IMR-90 (cell line): ENCODE data around the gene DNAJB2. TPM values are rescaled to one million over a fixed set of nuclear protein-coding genes. Genes with fewer than 3 reads are reported as not detected.
A peak's percentile ranks its signal among the peaks of the same experiment; 100 is the strongest.

Experiments
- ATAC-seq: fragments of 200-7000 bp; cut with Tn5 transposase; 2 replicates; pipeline ENCODE4 v1.9.1; 2020; ENCODE audit warnings: low read depth, mild to moderate bottlenecking, moderate library complexity
- BruUV-seq: library from RNA; stranded (reverse); fragments of 400-500 nt; replicated peaks from 2 replicates; lab custom pipeline; 2021; lab: Mats Ljungman, UMichigan
- CTCF ChIA-PET: fragments of 300-600 bp; formaldehyde crosslinking; extraction: SDS; loops from one replicate; lab custom pipeline; 2021; ENCODE audit warnings: antibody characterized with exemption; lab: Yijun Ruan, JAX
- POLR2A ChIA-PET: fragments of 300-600 bp; sonication (Branson Sonifier 250); formaldehyde crosslinking; loops from one replicate; lab custom pipeline; 2022; ENCODE audit warnings: antibody characterized with exemption; ENCODE audit not compliant: unreplicated experiment; lab: Charles Lee
- DNase-seq: peaks from one replicate; pipeline ENCODE4 v3.0.0; 2013
- H2AFZ ChIP-seq: replicated peaks from 2 replicates; pipeline ENCODE3; 2013; ENCODE audit warnings: low read length, mild to moderate bottlenecking; ENCODE audit not compliant: poor library complexity
- H2AK5ac ChIP-seq: 2 replicates; pipeline ENCODE4 v1.6.1; 2013; ENCODE audit warnings: low read depth, low read length, inconsistent platforms
- H2AK9ac ChIP-seq: replicated peaks from 2 replicates; pipeline ENCODE3; 2013; ENCODE audit warnings: mild to moderate bottlenecking, low read depth, low read length, moderate library complexity; ENCODE audit not compliant: poor library complexity
- H2BK120ac ChIP-seq: 2 replicates; pipeline ENCODE4 v1.6.1; 2013; ENCODE audit warnings: low read depth, low read length, inconsistent platforms
- H2BK15ac ChIP-seq: 3 replicates; pipeline ENCODE4 v1.6.1; 2013; ENCODE audit warnings: low read depth, low read length, inconsistent platforms
- H2BK20ac ChIP-seq: 2 replicates; pipeline ENCODE4 v1.6.1; 2013; ENCODE audit warnings: low read depth, mild to moderate bottlenecking, inconsistent platforms, low read length, moderate library complexity
- H2BK5ac ChIP-seq: 2 replicates; pipeline ENCODE4 v1.6.1; 2013; ENCODE audit warnings: mild to moderate bottlenecking, low read depth, low read length, inconsistent platforms; ENCODE audit not compliant: poor library complexity, severe bottlenecking
- H3K14ac ChIP-seq: replicated peaks from 2 replicates; pipeline ENCODE4 v1.6.1; 2013; ENCODE audit warnings: low read depth, low read length, inconsistent platforms
- H3K18ac ChIP-seq: 2 replicates; pipeline ENCODE4 v1.6.1; 2013; ENCODE audit warnings: low read depth, low read length, control low read depth
- H3K23ac ChIP-seq: 2 replicates; pipeline ENCODE4 v1.6.1; 2013; ENCODE audit warnings: low read depth, low read length, inconsistent platforms
- H3K27ac ChIP-seq: 2 replicates; pipeline ENCODE4 v1.5.1; 2013; ENCODE audit warnings: mild to moderate bottlenecking, control low read depth, low read length; ENCODE audit not compliant: insufficient read depth
- H3K27me3 ChIP-seq: 2 replicates; pipeline ENCODE4 v1.6.1; 2013; ENCODE audit warnings: low read length; ENCODE audit not compliant: control insufficient read depth, insufficient read depth
- H3K36me3 ChIP-seq: 2 replicates; pipeline ENCODE4 v1.6.1; 2013; ENCODE audit warnings: low read length, mixed read lengths; ENCODE audit not compliant: control insufficient read depth, insufficient read depth
- H3K4ac ChIP-seq: 2 replicates; pipeline ENCODE4 v1.6.1; 2013; ENCODE audit warnings: low read depth, low read length, inconsistent platforms
- H3K4me1 ChIP-seq: 2 replicates; pipeline ENCODE4 v1.6.1; 2013; ENCODE audit warnings: low read length, mixed read lengths; ENCODE audit not compliant: control insufficient read depth, insufficient read depth
- H3K4me2 ChIP-seq: 2 replicates; pipeline ENCODE4 v1.6.1; 2013; ENCODE audit warnings: low read depth, mild to moderate bottlenecking, control low read depth, low read length, moderate library complexity
- H3K4me3 ChIP-seq: 2 replicates; pipeline ENCODE4 v1.5.1; 2013; ENCODE audit warnings: low read depth, mild to moderate bottlenecking, control low read depth, low read length, moderate library complexity; ENCODE audit not compliant: insufficient read depth
- H3K56ac ChIP-seq: 2 replicates; pipeline ENCODE4 v1.6.1; 2013; ENCODE audit warnings: low read length, inconsistent platforms; ENCODE audit not compliant: insufficient read depth; ENCODE audit errors: extremely low read depth
- H3K79me1 ChIP-seq, 2 experiments: 2 replicates each; pipeline ENCODE4 v1.6.1; 2013; ENCODE audit warnings: low read length in 2 of 2, inconsistent platforms in 1 of 2, low read depth in 1 of 2
- H3K9ac ChIP-seq: 2 replicates; pipeline ENCODE4 v1.6.1; 2013; ENCODE audit warnings: low read depth, low read length, control low read depth
- H3K9me1 ChIP-seq: 2 replicates; pipeline ENCODE4 v1.6.1; 2013; ENCODE audit warnings: low read length, inconsistent platforms; ENCODE audit not compliant: insufficient read depth
- H3K9me3 ChIP-seq: 2 replicates; pipeline ENCODE4 v1.6.1; 2013; ENCODE audit warnings: low read length; ENCODE audit not compliant: control insufficient read depth, insufficient read depth
- H4K20me1 ChIP-seq: 2 replicates; pipeline ENCODE4 v1.6.1; 2013; ENCODE audit warnings: low read length, inconsistent platforms; ENCODE audit not compliant: insufficient read depth
- H4K5ac ChIP-seq: 2 replicates; pipeline ENCODE4 v1.6.1; 2013; ENCODE audit warnings: mild to moderate bottlenecking, low read depth, low read length, control low read depth
- H4K8ac ChIP-seq, 2 experiments: 2 replicates each; pipeline ENCODE4 v1.6.1; 2013; ENCODE audit warnings: low read depth in 2 of 2, low read length in 2 of 2, control low read depth in 1 of 2, inconsistent platforms in 1 of 2
- H4K91ac ChIP-seq: 2 replicates; pipeline ENCODE4 v1.6.1; 2013; ENCODE audit warnings: low read depth, low read length, inconsistent platforms; ENCODE audit not compliant: insufficient read depth
- BHLHE40 ChIP-seq: fragments of 150-350 bp; IDR thresholded peaks from 2 replicates; pipeline ENCODE4 v1.6.1; 2016; ENCODE audit warnings: mild to moderate bottlenecking, low read depth, low read length
- CEBPB ChIP-seq: IDR thresholded peaks from 2 replicates; pipeline ENCODE4 v1.6.1; 2012; ENCODE audit warnings: low read depth, low read length, improper control_type of control experiment
- CHD1 ChIP-seq: IDR thresholded peaks from 2 replicates; pipeline ENCODE4 v1.6.1; 2012; ENCODE audit warnings: low read depth, low read length, improper control_type of control experiment
- CTCF ChIP-seq: conservative IDR thresholded peaks from 2 replicates; pipeline ENCODE4 v1.5.1; 2012; ENCODE audit warnings: mild to moderate bottlenecking, low read depth, low read length, improper control_type of control experiment
- ELK1 ChIP-seq: fragments of 150-350 bp; IDR thresholded peaks from 2 replicates; pipeline ENCODE4 v1.6.1; 2016; ENCODE audit warnings: low read depth, mild to moderate bottlenecking, low read length, moderate library complexity, borderline replicate concordance
- FOS ChIP-seq: fragments of 150-350 bp; IDR thresholded peaks from 2 replicates; pipeline ENCODE4 v1.6.1; 2016; ENCODE audit warnings: low read depth, low read length
- MAFK ChIP-seq: IDR thresholded peaks from 2 replicates; pipeline ENCODE4 v1.6.1; 2012; ENCODE audit warnings: low read depth, low read length, improper control_type of control experiment
- MAZ ChIP-seq: IDR thresholded peaks from 2 replicates; pipeline ENCODE4 v1.6.1; 2012; ENCODE audit warnings: low read depth, mild to moderate bottlenecking, low read length, improper control_type of control experiment, moderate library complexity, borderline replicate concordance
- MXI1 ChIP-seq: IDR thresholded peaks from 2 replicates; pipeline ENCODE4 v1.6.1; 2012; ENCODE audit warnings: low read depth, mild to moderate bottlenecking, low read length, moderate library complexity, borderline replicate concordance
- NFE2L2 ChIP-seq: fragments of 150-350 bp; IDR thresholded peaks from 2 replicates; pipeline ENCODE4 v1.6.1; 2016; ENCODE audit warnings: low read depth, mild to moderate bottlenecking, low read length
- POLR2A ChIP-seq: IDR thresholded peaks from 2 replicates; pipeline ENCODE4 v1.6.1; 2012; ENCODE audit warnings: mild to moderate bottlenecking, low read depth, low read length
- RAD21 ChIP-seq: IDR thresholded peaks from 2 replicates; pipeline ENCODE4 v1.6.1; 2012; ENCODE audit warnings: low read length, improper control_type of control experiment
- RCOR1 ChIP-seq: IDR thresholded peaks from 2 replicates; pipeline ENCODE4 v1.6.1; 2012; ENCODE audit warnings: mild to moderate bottlenecking, low read length, improper control_type of control experiment; ENCODE audit not compliant: insufficient replicate concordance
- RFX5 ChIP-seq: IDR thresholded peaks from 2 replicates; pipeline ENCODE4 v1.8.0; 2012; ENCODE audit warnings: low read depth, mild to moderate bottlenecking, low read length, moderate library complexity
- SMC3 ChIP-seq: fragments of 150-350 bp; IDR thresholded peaks from 2 replicates; pipeline ENCODE4 v1.6.1; 2016; ENCODE audit warnings: low read depth, mild to moderate bottlenecking, antibody characterized with exemption, low read length, moderate library complexity
- USF2 ChIP-seq: fragments of 150-350 bp; IDR thresholded peaks from 2 replicates; pipeline ENCODE4 v1.6.1; 2017; ENCODE audit warnings: mild to moderate bottlenecking, antibody characterized with exemption, low read length, low read depth
- WGBS, 2 experiments: methylation state at CpG; one replicate each; pipeline versions ENCODE4 v1.1.5 to v1.1.7; 2013; ENCODE audit warnings: missing lambda C conversion rate in 2 of 2; ENCODE audit not compliant: insufficient read length in 1 of 2; ENCODE audit errors: extremely low coverage in 2 of 2; 5-methylcytosine and 5-hydroxymethylcytosine counted together
- dilution Hi-C: fragments of 300-500 bp; cut with HindIII; formaldehyde crosslinking; loops from one replicate; pipeline ENCODE4 v1.14.3; 2018; ENCODE audit warnings: low sequenced_read_pairs; ENCODE audit not compliant: unreplicated experiment
- in situ Hi-C: fragments of 300-500 bp; cut with MboI; formaldehyde crosslinking; loops from 3 replicates; pipeline ENCODE4 v1.14.3; 2019; ENCODE audit warnings: low sequenced_read_pairs, inconsistent platforms, mixed read lengths
- intact Hi-C: fragments of 100-400 bp; cut with micrococcal nuclease; formaldehyde crosslinking; loops from 2 replicates; pipeline ENCODE4 v1.10.0; 2022
- polyA plus RNA-seq, 3 experiments: library from polyadenylated mRNA; depleted of rRNA; stranded (reverse); fragments of >200 nt; gene quantifications; 2 replicates each; pipeline ENCODE4 v1.2.3, GENCODE V29; 2012; ENCODE audit warnings: low replicate concordance in 1 of 3
- total RNA-seq: library from RNA; depleted of rRNA; stranded (reverse); fragments of >200 nt; gene quantifications from 2 replicates; pipeline ENCODE4 v1.2.3, GENCODE V29; 2012

Gene DNAJB2
- total and polyA plus RNA-seq, 2 of the 4 experiments (the other 2 are of a cell fraction), result 30.6 to 45.8 TPM

- Histone ChIP-seq H2AK5ac (peak overlapping the region; percentile 56; the same call in 1 of the 2 replicates), H2BK120ac (no peak overlapping the region), H3K4ac (0 out of 2 replicates have a peak overlapping the region, but pooled peaks have one; percentile 8), H3K9ac (no peak overlapping the region), H2BK5ac (no peak overlapping the region), H4K91ac (no peak overlapping the region; the same call in 1 of the 2 replicates), H3K9me1 (peaks cover 8% of the 10 kb centered on the region), H3K27ac (no peak overlapping the region), H3K56ac (no peak overlapping the region), H3K36me3 (peaks cover 48% of the 10 kb centered on the region), H3K18ac (no peak overlapping the region), H3K4me3 (no peak overlapping the region), H4K20me1 (peaks cover 2% of the 10 kb centered on the region; the same call in 1 of the 2 replicates), H2AFZ (no peak overlapping the region), H3K23ac (0 out of 2 replicates have a peak overlapping the region, but pooled peaks have one; percentile 58), H4K5ac (no peak overlapping the region), H2AK9ac (peak overlapping the region; percentile 52), H3K14ac (no peak overlapping the region), H2BK20ac (no peak overlapping the region), H3K79me1 (peaks cover 16 to 30% of the 10 kb centered on the region in 2 experiments), H4K8ac (no peak overlapping the region), H3K9me3 (no peaks in the 10 kb centered on the region), H2BK15ac (no peak overlapping the region), H3K4me1 (peaks cover 12% of the 10 kb centered on the region), H3K4me2 (no peak overlapping the region; the same call in 1 of the 2 replicates), H3K27me3 (no peaks in the 10 kb centered on the region)
- TSS peak; percentile 45 for BruUV-seq
- intact Hi-C loops, result no loop called here
- DNase-seq, result no peak
- TF ChIP-seq MAZ (no peak), CTCF (no peak), RAD21 (no peak), RCOR1 (no peak), USF2 (no peak), FOS (no peak), POLR2A (no peak), MXI1 (no peak), RFX5 (no peak), SMC3 (no peak), CHD1 (no peak), MAFK (no peak), CEBPB (no peak), NFE2L2 (no peak), ELK1 (no peak), BHLHE40 (no peak)
- WGBS, 2 experiments, result no CpG with 5 or more reads among the region's 4 CpGs
- dilution Hi-C loops, result no loop called here
- no peak for ATAC-seq
- CTCF ChIA-PET, result interaction anchor here (2.8 kb wide), 1 partner anchor 14 kb away, joined by 11 read pairs; no protein-coding TSS in a partner anchor
- POLR2A ChIA-PET, result no interaction called here
- in situ Hi-C loops, result no loop called here
Measured at GRCh38 chr2:219280651-219281050, 1.5 kb downstream of the DNAJB2 start.
